Vagina (tissue), 2 donors: ENCODE results near the gene ZDHHC20. TPM values are rescaled to one million over a fixed set of nuclear protein-coding genes. Genes with fewer than 3 reads are reported as not detected.

Experiments
- DNase-seq, 2 donors: peaks; one replicate each; pipeline ENCODE4 v3.0.0-alpha.2; 2017; ENCODE audit errors: extremely low spot score in 2 of 2
- H3K27ac ChIP-seq: fragments of 200-600 bp; sonication (generic); one replicate; pipeline ENCODE4 v1.5.1; 2019
- H3K27me3 ChIP-seq: fragments of 200-600 bp; sonication (generic); one replicate; pipeline ENCODE4 v1.5.1; 2019
- H3K36me3 ChIP-seq, 2 donors: fragments of 200-600 bp; sonication (generic); one replicate each; pipeline ENCODE4 v1.5.1; 2017 to 2019
- H3K4me1 ChIP-seq: fragments of 200-600 bp; sonication (generic); one replicate; pipeline ENCODE4 v1.5.1; 2019
- H3K4me3 ChIP-seq, 2 donors: fragments of 200-600 bp; sonication (generic); 1 replicate in 1 of 2; 2 replicates in 1 of 2; pipeline ENCODE4 v1.5.1; 2016 to 2019
- H3K9me3 ChIP-seq: fragments of 200-600 bp; sonication (generic); one replicate; pipeline ENCODE4 v1.5.1; 2019
- CTCF ChIP-seq, 3 experiments: fragments of 450-650 bp in 2 of 3; fragments of 200-600 bp in 1 of 3; sonication (generic) in 1 of 3; IDR thresholded peaks; one replicate each; pipeline ENCODE4 v1.5.1; 2017 to 2019; ENCODE audit warnings: antibody characterized with exemption in 3 of 3, mild to moderate bottlenecking in 2 of 3, moderate library complexity in 2 of 3
- POLR2A ChIP-seq, 2 donors: fragments of 450-650 bp; IDR thresholded peaks; one replicate each; pipeline ENCODE4 v1.6.1; 2017; ENCODE audit warnings: antibody characterized with exemption in 2 of 2, mild to moderate bottlenecking in 2 of 2, moderate library complexity in 2 of 2
- POLR2AphosphoS5 ChIP-seq, 2 donors: sonication (generic); formaldehyde crosslinking; IDR thresholded peaks; one replicate each; pipeline ENCODE4 v1.9.0; 2017; ENCODE audit warnings: antibody characterized with exemption in 2 of 2, mild to moderate bottlenecking in 2 of 2, low read depth in 1 of 2; ENCODE audit not compliant: insufficient read depth in 1 of 2
- intact Hi-C: fragments of 100-400 bp; cut with DNase I; formaldehyde crosslinking; loops from one replicate; pipeline ENCODE4 v1.15.1; 2023
- total RNA-seq: library from RNA; depleted of rRNA; stranded (reverse); fragments of >200 nt; gene quantifications from one replicate; pipeline ENCODE4 v1.2.3, GENCODE V29; 2016

ZDHHC20 gene
- total RNA-seq, 1 donor from 2014 or later = 54.8 TPM

- Histone ChIP-seq H3K27ac (no peak overlapping the region), H3K27me3 (no peaks in the 10 kb centered on the region), H3K4me1 (peaks cover 11% of the 10 kb centered on the region), H3K9me3 (no peaks in the 10 kb centered on the region), H3K4me3 (no peak overlapping the region), H3K36me3 (no peaks in the 10 kb centered on the region)
- no peak for TF ChIP-seq CTCF (IDR thresholded peaks at IDR 0.05)
- no peak for TF ChIP-seq POLR2AphosphoS5 (IDR thresholded peaks at IDR 0.05; ENCODE audit: insufficient read depth in 1 of 2, low read depth in 1 of 2)
- no peak for TF ChIP-seq POLR2A (IDR thresholded peaks at IDR 0.05)
- no peak for DNase-seq
- intact Hi-C loops = no loop called here
Observed at GRCh38 chr13:21330126-21330861, 128.8 kb downstream of the ZDHHC20 start.

GRCh38 chr13:21328836-21329477, 130.1 kb downstream of the ZDHHC20 start:
- H3K27me3 ChIP-seq = no peaks in the 10 kb centered on the region
- no peak overlapping the region for H3K4me3 ChIP-seq
- no peaks in the 10 kb centered on the region for H3K36me3 ChIP-seq
- intact Hi-C loops = no loop called here
- H3K4me1 ChIP-seq = peaks cover 11% of the 10 kb centered on the region
- DNase-seq = no peak
- H3K27ac ChIP-seq = no peak overlapping the region
- H3K9me3 ChIP-seq = no peaks in the 10 kb centered on the region
- TF ChIP-seq POLR2AphosphoS5 (IDR thresholded peaks at IDR 0.05; ENCODE audit: insufficient read depth in 1 of 2, low read depth in 1 of 2) (no peak), POLR2A (IDR thresholded peaks at IDR 0.05) (no peak), CTCF (IDR thresholded peaks at IDR 0.05) (no peak)

GRCh38 chr13:21328201-21328600, 130.9 kb downstream of the ZDHHC20 start:
- intact Hi-C loops = no loop called here

GRCh38 chr13:21326155-21327031, 132.7 kb downstream of the ZDHHC20 start:
- Histone ChIP-seq H3K27me3 (no peaks in the 10 kb centered on the region), H3K4me1 (peaks cover 11% of the 10 kb centered on the region), H3K9me3 (no peaks in the 10 kb centered on the region), H3K36me3 (no peaks in the 10 kb centered on the region), H3K27ac (no peak overlapping the region), H3K4me3 (peak overlapping the region; percentile 44 to 54)
- intact Hi-C loops = no loop called here
- TF ChIP-seq POLR2AphosphoS5 (IDR thresholded peaks at IDR 0.05; ENCODE audit: insufficient read depth in 1 of 2, low read depth in 1 of 2) (no peak), CTCF (IDR thresholded peaks at IDR 0.05) (no peak), POLR2A (IDR thresholded peaks at IDR 0.05) (no peak)
- no peak for DNase-seq

More at GRCh38 chr13:21328201-21328600, 130.9 kb downstream of the ZDHHC20 start:
- no peaks in the 10 kb centered on the region for H3K9me3 ChIP-seq
- no peak for DNase-seq
- TF ChIP-seq POLR2AphosphoS5 (IDR thresholded peaks at IDR 0.05; ENCODE audit: insufficient read depth in 1 of 2, low read depth in 1 of 2) (no peak), CTCF (IDR thresholded peaks at IDR 0.05) (no peak), POLR2A (IDR thresholded peaks at IDR 0.05) (no peak)
- no peaks in the 10 kb centered on the region for H3K27me3 ChIP-seq
- no peaks in the 10 kb centered on the region for H3K36me3 ChIP-seq
- H3K4me3 ChIP-seq = no peak overlapping the region
- H3K27ac ChIP-seq = no peak overlapping the region
- peaks cover 11% of the 10 kb centered on the region for H3K4me1 ChIP-seq
